ENCODE data around the gene FGF9. TPM values are rescaled to one million over a fixed set of nuclear protein-coding genes. Genes with fewer than 3 reads are reported as not detected.

The FGF9 gene
- total RNA-seq = 12.3 TPM
- long read RNA-seq, full-length matches to known transcripts = 3 of 11 reads
- long read RNA-seq, partial matches to known transcripts = 0 of 11 reads
- long read RNA-seq, other reads (novel, unspliced or antisense) = 8 of 11 reads

DNA sequence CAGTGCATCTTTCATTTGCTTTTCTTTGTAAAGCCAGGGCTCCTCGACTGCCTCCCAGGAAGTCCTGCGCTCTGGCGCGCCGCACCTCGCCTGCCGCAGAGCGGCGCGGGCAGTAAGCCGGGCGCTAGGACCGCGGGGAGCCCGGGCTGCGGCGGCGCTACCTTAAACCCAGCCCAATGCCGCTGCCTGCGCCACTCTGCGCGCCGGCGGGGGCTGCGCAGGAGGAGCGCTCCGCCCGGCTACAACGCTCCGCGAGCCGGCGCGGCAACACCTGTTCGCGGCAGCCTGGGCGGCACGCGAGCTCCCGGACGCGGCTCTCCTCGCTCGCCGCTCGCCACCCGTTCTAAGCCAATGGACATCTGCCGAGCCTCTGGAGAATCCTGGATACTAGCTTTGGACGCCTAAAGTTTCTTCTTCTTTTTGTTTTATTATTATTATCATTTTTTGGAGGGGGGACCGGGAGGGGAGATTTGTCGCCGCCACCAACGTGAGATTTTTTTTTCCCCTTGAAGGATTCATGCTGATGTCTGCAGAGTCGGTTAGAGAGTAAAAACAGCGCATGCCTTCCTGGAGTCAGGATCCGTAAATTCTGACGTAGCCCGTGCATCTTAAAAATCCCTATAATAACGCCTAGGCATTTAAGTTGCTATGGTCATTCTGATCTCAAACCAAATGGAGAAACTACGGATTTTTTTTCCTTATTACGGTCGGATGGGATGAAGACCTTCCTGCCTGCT, at the start of gene FGF9:
TSS of gene FGF9 (plus strand) at position 191 of the 737 bp plus-strand sequence. CDS start 840 bp downstream, outside the sequence.
- no peaks in the 10 kb centered on the region for H3K36me3 ChIP-seq
- DNase-seq = peak; percentile 76
- intact Hi-C loops (cut with micrococcal nuclease) = no loop called here
- H3K4me1 ChIP-seq = peaks cover 73% of the 10 kb centered on the region
- H3K27me3 ChIP-seq (ENCODE audit: low read depth) = peaks cover 77% of the 10 kb centered on the region
- H3K9me3 ChIP-seq (replicated peaks) = no peaks in the 10 kb centered on the region
- TF ChIP-seq, protein P1, sequence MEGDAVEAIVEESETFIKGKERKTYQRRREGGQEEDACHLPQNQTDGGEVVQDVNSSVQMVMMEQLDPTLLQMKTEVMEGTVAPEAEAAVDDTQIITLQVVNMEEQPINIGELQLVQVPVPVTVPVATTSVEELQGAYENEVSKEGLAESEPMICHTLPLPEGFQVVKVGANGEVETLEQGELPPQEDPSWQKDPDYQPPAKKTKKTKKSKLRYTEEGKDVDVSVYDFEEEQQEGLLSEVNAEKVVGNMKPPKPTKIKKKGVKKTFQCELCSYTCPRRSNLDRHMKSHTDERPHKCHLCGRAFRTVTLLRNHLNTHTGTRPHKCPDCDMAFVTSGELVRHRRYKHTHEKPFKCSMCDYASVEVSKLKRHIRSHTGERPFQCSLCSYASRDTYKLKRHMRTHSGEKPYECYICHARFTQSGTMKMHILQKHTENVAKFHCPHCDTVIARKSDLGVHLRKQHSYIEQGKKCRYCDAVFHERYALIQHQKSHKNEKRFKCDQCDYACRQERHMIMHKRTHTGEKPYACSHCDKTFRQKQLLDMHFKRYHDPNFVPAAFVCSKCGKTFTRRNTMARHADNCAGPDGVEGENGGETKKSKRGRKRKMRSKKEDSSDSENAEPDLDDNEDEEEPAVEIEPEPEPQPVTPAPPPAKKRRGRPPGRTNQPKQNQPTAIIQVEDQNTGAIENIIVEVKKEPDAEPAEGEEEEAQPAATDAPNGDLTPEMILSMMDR (IDR thresholded peaks at IDR 0.05; ENCODE audit: borderline replicate concordance) = peak; percentile 39
- peak within 1 kb of the TSS; percentile 82 for H3K4me3 ChIP-seq
- peak within 1 kb of the TSS; percentile 45 for H3K27ac ChIP-seq (replicated peaks)

DNA sequence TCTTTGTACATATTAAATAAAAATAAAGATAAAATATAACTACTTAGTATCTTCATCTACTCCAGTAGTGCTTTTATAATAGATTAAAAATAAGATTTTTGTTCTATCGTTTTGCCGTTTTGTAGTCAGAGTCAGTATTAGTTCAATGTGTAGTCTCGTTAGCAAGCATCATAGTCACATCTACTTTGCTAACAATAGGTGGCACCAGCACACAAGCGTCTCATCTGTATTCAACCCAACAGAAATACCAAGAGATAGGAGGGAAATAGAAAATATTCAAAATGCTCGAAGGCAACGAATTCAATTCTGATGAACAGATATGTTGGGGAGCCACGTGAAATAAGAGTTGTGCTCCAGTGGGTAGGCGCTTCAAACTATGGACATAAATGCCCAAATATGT, 45.5 kb upstream of the FGF9 start:
- H3K4me1 ChIP-seq = no peaks in the 10 kb centered on the region
- H3K36me3 ChIP-seq = no peaks in the 10 kb centered on the region
- intact Hi-C loops (cut with micrococcal nuclease) = no loop called here
- H3K4me3 ChIP-seq = no peak overlapping the region
- TF ChIP-seq, protein P1 (IDR thresholded peaks at IDR 0.05; ENCODE audit: borderline replicate concordance) = peak; percentile 52
- H3K27ac ChIP-seq (replicated peaks) = no peak overlapping the region
- H3K9me3 ChIP-seq (replicated peaks) = no peaks in the 10 kb centered on the region
- H3K27me3 ChIP-seq (ENCODE audit: low read depth) = peaks cover 11% of the 10 kb centered on the region
- no peak for DNase-seq

DNA sequence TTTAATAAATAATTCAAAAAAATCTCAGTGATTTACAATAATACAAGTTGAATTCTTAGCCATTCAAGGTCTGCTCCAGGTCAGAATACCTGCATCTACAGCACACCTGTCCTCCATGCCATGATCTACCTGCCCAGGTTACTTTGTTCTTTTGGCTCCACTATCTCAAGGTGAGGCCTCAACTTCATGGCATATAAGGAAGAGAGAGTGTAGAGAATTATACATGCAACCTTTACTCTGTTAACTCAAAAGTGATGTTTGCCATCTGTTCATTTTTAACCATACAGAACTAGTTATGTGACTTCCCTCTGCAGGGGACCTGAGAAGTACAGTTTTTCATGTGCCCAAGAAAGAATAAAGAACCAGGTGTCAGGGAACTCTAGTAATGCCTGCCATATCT, 38.7 kb upstream of the FGF9 start:
- Histone ChIP-seq H3K27me3 (ENCODE audit: low read depth) (peaks cover 3% of the 10 kb centered on the region), H3K9me3 (replicated peaks) (peaks cover 14% of the 10 kb centered on the region), H3K27ac (replicated peaks) (no peak overlapping the region), H3K4me3 (no peak overlapping the region), H3K4me1 (no peaks in the 10 kb centered on the region), H3K36me3 (no peaks in the 10 kb centered on the region)
- DNase-seq = no peak
- intact Hi-C loops (cut with micrococcal nuclease) = no loop called here
- TF ChIP-seq, protein P1 (IDR thresholded peaks at IDR 0.05; ENCODE audit: borderline replicate concordance) = no peak

DNA sequence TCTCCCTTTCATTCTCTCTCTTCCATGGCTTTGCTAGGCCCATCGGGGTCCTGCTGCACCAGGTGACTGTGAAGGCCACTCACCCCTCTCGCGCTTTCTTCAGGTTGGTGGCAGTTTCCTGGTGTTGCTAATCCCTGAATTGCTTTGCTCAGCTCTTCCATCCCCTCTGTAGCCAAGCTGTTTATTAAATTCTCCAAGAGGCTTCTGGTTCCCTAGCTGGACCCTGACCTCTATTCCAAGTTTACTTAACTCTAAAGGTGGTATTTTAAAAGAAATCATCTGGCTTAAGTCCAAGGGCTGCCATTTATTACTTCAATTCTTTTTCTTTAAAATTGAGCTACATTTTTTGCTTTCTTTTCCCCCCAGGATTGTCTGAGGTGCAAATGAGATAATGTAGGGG, 34.2 kb upstream of the FGF9 start:
- DNase-seq = no peak
- Histone ChIP-seq H3K4me1 (no peaks in the 10 kb centered on the region), H3K36me3 (no peaks in the 10 kb centered on the region), H3K27ac (replicated peaks) (no peak overlapping the region), H3K9me3 (replicated peaks) (peaks cover 5% of the 10 kb centered on the region), H3K4me3 (no peak overlapping the region), H3K27me3 (ENCODE audit: low read depth) (peaks cover 8% of the 10 kb centered on the region)
- TF ChIP-seq, protein P1 (IDR thresholded peaks at IDR 0.05; ENCODE audit: borderline replicate concordance) = no peak
- intact Hi-C loops (cut with micrococcal nuclease) = loop anchor here (5.0 kb wide), 1 partner anchor 1121 kb away; no protein-coding TSS in a partner anchor

DNA sequence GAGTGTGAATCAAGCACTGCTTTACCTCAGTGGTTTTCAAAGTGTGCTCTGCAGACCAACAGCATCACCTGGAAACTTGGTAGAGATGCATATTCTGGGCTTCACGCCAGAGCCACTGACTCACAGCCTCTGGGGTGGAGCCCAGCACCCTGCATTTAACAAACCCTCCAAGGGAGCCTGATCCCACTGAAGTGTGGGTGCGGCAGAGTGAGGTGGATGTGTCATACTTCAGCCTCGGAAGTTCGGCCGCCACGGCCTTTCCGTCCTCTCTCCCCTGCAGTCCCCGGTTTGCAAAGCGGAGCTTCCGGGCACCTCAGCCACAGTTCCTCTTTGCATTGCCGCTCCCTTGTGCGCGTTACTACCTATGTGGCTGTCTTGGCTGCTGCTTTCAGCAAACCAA, 33.6 kb upstream of the FGF9 start:
- Histone ChIP-seq H3K4me1 (no peaks in the 10 kb centered on the region), H3K4me3 (no peak overlapping the region), H3K9me3 (replicated peaks) (no peaks in the 10 kb centered on the region), H3K27me3 (ENCODE audit: low read depth) (peaks cover 8% of the 10 kb centered on the region), H3K36me3 (no peaks in the 10 kb centered on the region), H3K27ac (replicated peaks) (no peak overlapping the region)
- no peak for DNase-seq
- TF ChIP-seq, protein P1 (IDR thresholded peaks at IDR 0.05; ENCODE audit: borderline replicate concordance) = no peak
- intact Hi-C loops (cut with micrococcal nuclease) = loop anchor here (5.0 kb wide), 1 partner anchor 1120 kb away; no protein-coding TSS in a partner anchor

Data from left ventricle myocardium inferior (tissue), 1 donor.